Breast epithelium (tissue), 3 donors: Measurements from ENCODE around the gene UST.

Experiments used
- POLR2A ChIP-seq: fragments of 450-650 bp; IDR thresholded peaks from one replicate; pipeline ENCODE4 v1.6.1; 2016; ENCODE audit warnings: antibody characterized with exemption, mild to moderate bottlenecking, moderate library complexity
- POLR2AphosphoS5 ChIP-seq, 3 donors: sonication (generic); formaldehyde crosslinking; IDR thresholded peaks; one replicate each; pipeline ENCODE4 v1.6.1; 2017; ENCODE audit warnings: antibody characterized with exemption in 3 of 3
- TF ChIP-seq, protein P1 (sequence below), 3 donors: fragments of 450-650 bp; IDR thresholded peaks; one replicate each; pipeline ENCODE4 v1.5.1; 2016 to 2017; ENCODE audit warnings: antibody characterized with exemption in 3 of 3, mild to moderate bottlenecking in 3 of 3, moderate library complexity in 3 of 3

DNA sequence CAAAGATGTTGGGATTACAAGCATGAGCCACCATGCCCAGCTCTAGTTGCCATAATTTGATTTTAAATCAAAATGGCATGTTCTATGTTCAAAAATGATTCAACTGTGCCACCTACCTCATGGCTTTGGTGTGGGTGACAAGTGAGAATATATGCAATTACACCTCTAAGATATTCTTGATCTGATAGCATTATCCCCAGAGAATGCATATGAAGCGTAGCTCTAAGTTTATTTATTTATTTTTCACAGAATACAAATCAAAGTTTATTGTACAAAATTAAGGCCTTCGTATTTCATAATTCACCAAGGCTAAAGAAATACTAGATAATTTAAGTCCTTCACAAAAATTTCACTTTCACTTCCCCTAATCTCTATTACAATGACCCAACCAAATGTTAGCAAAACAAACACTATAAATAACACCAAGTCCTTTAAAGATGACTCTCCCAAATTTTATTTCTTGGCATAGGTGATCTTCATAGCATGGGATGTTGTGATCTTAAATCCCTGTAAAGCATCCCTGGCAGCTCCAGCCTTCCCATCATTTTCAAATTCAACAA is 364.8 kb downstream of the UST start:
- TF ChIP-seq, protein P1, sequence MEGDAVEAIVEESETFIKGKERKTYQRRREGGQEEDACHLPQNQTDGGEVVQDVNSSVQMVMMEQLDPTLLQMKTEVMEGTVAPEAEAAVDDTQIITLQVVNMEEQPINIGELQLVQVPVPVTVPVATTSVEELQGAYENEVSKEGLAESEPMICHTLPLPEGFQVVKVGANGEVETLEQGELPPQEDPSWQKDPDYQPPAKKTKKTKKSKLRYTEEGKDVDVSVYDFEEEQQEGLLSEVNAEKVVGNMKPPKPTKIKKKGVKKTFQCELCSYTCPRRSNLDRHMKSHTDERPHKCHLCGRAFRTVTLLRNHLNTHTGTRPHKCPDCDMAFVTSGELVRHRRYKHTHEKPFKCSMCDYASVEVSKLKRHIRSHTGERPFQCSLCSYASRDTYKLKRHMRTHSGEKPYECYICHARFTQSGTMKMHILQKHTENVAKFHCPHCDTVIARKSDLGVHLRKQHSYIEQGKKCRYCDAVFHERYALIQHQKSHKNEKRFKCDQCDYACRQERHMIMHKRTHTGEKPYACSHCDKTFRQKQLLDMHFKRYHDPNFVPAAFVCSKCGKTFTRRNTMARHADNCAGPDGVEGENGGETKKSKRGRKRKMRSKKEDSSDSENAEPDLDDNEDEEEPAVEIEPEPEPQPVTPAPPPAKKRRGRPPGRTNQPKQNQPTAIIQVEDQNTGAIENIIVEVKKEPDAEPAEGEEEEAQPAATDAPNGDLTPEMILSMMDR (IDR thresholded peaks at IDR 0.05), result no peak
- no peak for TF ChIP-seq POLR2AphosphoS5 (IDR thresholded peaks at IDR 0.05)
- no peak for TF ChIP-seq POLR2A
